Measurements from ENCODE around the gene GLT6D1. TPM values are rescaled to one million over a fixed set of nuclear protein-coding genes. Genes with fewer than 3 reads are reported as not detected.

Gene GLT6D1
- total RNA-seq, 1 experiment from 2014 or later: not detected

GRCh38 chr9:135660407-135660806 is 21.1 kb upstream of the GLT6D1 start:
- in situ Hi-C loops (cut with HindIII; ENCODE audit: low pct_unique_long_range_greater_than_20kb, low sequenced_read_pairs) (no loop called here), intact Hi-C loops (cut with micrococcal nuclease; ENCODE audit: unreplicated experiment) (no loop called here)
- no peak for TF ChIP-seq TCF7L2 (IDR thresholded peaks at IDR 0.05; ENCODE audit: low read depth, low read length)
- TF ChIP-seq POLR2AphosphoS5 (IDR thresholded peaks at IDR 0.05; ENCODE audit: low read depth, low read length): no peak
- TF ChIP-seq CTCF (IDR thresholded peaks at IDR 0.05): no peak
- no peak for TF ChIP-seq REST (IDR thresholded peaks at IDR 0.05; ENCODE audit: insufficient read depth in 1 of 2, low read depth in 2 of 2, low read length in 1 of 2)
- no peak for TF ChIP-seq SIN3A (IDR thresholded peaks at IDR 0.05; ENCODE audit: borderline replicate concordance, insufficient read depth, low read depth, low read length)
- Histone ChIP-seq H3K4me1 (ENCODE audit: control insufficient read depth, insufficient read depth, low read length) (no peaks in the 10 kb centered on the region), H3K36me3 (ENCODE audit: control insufficient read depth, insufficient read depth, low read length) (no peaks in the 10 kb centered on the region), H3K9me3 (ENCODE audit: control insufficient read depth, insufficient read depth, low read depth, low read length) (no peaks in the 10 kb centered on the region), H3K27ac (ENCODE audit: low read length) (no peak overlapping the region), H3K4me3 (ENCODE audit: low read depth in 2 of 2, low read length in 2 of 2) (no peak overlapping the region), H3K27me3 (ENCODE audit: control insufficient read depth, insufficient read depth, low read length) (no peaks in the 10 kb centered on the region)
- POLR2A ChIA-PET: no interaction called here
- no peak for DNase-seq (ENCODE audit: low read depth, low spot score)
- no peak for ATAC-seq
- CTCF ChIA-PET: no interaction called here
- no TSS peak for BruUV-seq (replicated peaks)

GRCh38 chr9:135659252-135659651 is 19.9 kb upstream of the GLT6D1 start:
- in situ Hi-C loops (cut with HindIII; ENCODE audit: low pct_unique_long_range_greater_than_20kb, low sequenced_read_pairs) (no loop called here), intact Hi-C loops (cut with micrococcal nuclease; ENCODE audit: unreplicated experiment) (no loop called here)
- POLR2A ChIA-PET: no interaction called here
- no peaks in the 10 kb centered on the region for H3K27me3 ChIP-seq (ENCODE audit: control insufficient read depth, insufficient read depth, low read length)
- H3K4me1 ChIP-seq (ENCODE audit: control insufficient read depth, insufficient read depth, low read length): no peaks in the 10 kb centered on the region
- no peaks in the 10 kb centered on the region for H3K9me3 ChIP-seq (ENCODE audit: control insufficient read depth, insufficient read depth, low read depth, low read length)
- no peak overlapping the region for H3K4me3 ChIP-seq (ENCODE audit: low read depth in 2 of 2, low read length in 2 of 2)
- TF ChIP-seq POLR2AphosphoS5 (IDR thresholded peaks at IDR 0.05; ENCODE audit: low read depth, low read length) (no peak), TCF7L2 (IDR thresholded peaks at IDR 0.05; ENCODE audit: low read depth, low read length) (no peak), SIN3A (IDR thresholded peaks at IDR 0.05; ENCODE audit: borderline replicate concordance, insufficient read depth, low read depth, low read length) (no peak)
- no peak for DNase-seq (ENCODE audit: low read depth, low spot score)
- no peak overlapping the region for H3K27ac ChIP-seq (ENCODE audit: low read length)
- CTCF ChIA-PET: no interaction called here
- no peak for ATAC-seq
- no peaks in the 10 kb centered on the region for H3K36me3 ChIP-seq (ENCODE audit: control insufficient read depth, insufficient read depth, low read length)
- no TSS peak for BruUV-seq (replicated peaks)

- Histone ChIP-seq H3K4me1 (ENCODE audit: control insufficient read depth, insufficient read depth, low read length) (no peaks in the 10 kb centered on the region), H3K4me3 (ENCODE audit: low read depth in 2 of 2, low read length in 2 of 2) (no peak overlapping the region), H3K9me3 (ENCODE audit: control insufficient read depth, insufficient read depth, low read depth, low read length) (no peaks in the 10 kb centered on the region), H3K27me3 (ENCODE audit: control insufficient read depth, insufficient read depth, low read length) (no peaks in the 10 kb centered on the region), H3K27ac (ENCODE audit: low read length) (no peak overlapping the region), H3K36me3 (ENCODE audit: control insufficient read depth, insufficient read depth, low read length) (no peaks in the 10 kb centered on the region)
- in situ Hi-C loops (cut with HindIII; ENCODE audit: low pct_unique_long_range_greater_than_20kb, low sequenced_read_pairs) (no loop called here), intact Hi-C loops (cut with micrococcal nuclease; ENCODE audit: unreplicated experiment) (no loop called here)
- ATAC-seq (no peak), DNase-seq (ENCODE audit: low read depth, low spot score) (no peak)
- ChIA-PET CTCF (no interaction called here), POLR2A (no interaction called here)
- TF ChIP-seq SIN3A (IDR thresholded peaks at IDR 0.05; ENCODE audit: borderline replicate concordance, insufficient read depth, low read depth, low read length) (no peak), REST (IDR thresholded peaks at IDR 0.05; ENCODE audit: insufficient read depth in 1 of 2, low read depth in 2 of 2, low read length in 1 of 2) (no peak), POLR2AphosphoS5 (IDR thresholded peaks at IDR 0.05; ENCODE audit: low read depth, low read length) (no peak)
- BruUV-seq (replicated peaks): no TSS peak
Measured at GRCh38 chr9:135657416-135657815, 18.1 kb upstream of the GLT6D1 start.
